ENCODE results near the gene HOXA6. TPM values are rescaled to one million over a fixed set of nuclear protein-coding genes. Genes with fewer than 3 reads are reported as not detected.

Gene HOXA6
- total RNA-seq, 1 experiment from 2014 or later: 3.4 TPM

DNA sequence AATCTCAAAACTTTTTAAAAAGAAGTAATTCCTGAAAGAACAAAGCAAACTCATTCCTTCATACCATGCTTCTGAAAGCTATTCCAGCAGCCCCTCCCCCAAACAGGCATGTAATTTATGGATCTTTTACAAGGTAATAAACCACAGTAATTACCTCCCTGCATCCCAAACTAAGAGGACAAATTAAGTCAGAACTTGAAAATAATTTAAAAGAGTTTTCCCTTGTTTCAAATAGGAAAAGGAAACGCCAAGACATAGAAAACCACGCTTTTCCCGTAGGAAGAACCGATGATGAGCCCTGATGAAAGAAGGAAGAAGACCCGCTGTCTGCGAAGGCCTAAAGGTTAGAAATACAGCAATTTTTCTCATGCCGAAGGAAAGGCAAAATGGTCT, 25.9 kb downstream of the HOXA6 start:
- no peaks in the 10 kb centered on the region for H3K27me3 ChIP-seq (ENCODE audit: low read length)
- no peaks in the 10 kb centered on the region for H3K9me2 ChIP-seq (replicated peaks; ENCODE audit: insufficient read depth, low read length)
- H3K4me1 ChIP-seq (ENCODE audit: low read length): no peaks in the 10 kb centered on the region
- H3K79me2 ChIP-seq (ENCODE audit: low read length): no peaks in the 10 kb centered on the region
- H2AFZ ChIP-seq (ENCODE audit: low read length): no peak overlapping the region
- no peak overlapping the region for H3K4me3 ChIP-seq (ENCODE audit: low read length)
- no peaks in the 10 kb centered on the region for H4K20me1 ChIP-seq (ENCODE audit: insufficient read depth, low read depth, low read length)
- H3K36me3 ChIP-seq (ENCODE audit: insufficient read depth, low read length): no peaks in the 10 kb centered on the region
- H3K9ac ChIP-seq (ENCODE audit: low read length): no peak overlapping the region
- H3K27ac ChIP-seq (ENCODE audit: low read length): no peak overlapping the region
- no peak overlapping the region for H3K4me2 ChIP-seq (ENCODE audit: low read depth, low read length, poor library complexity, severe bottlenecking)
- no peaks in the 10 kb centered on the region for H3K9me3 ChIP-seq (ENCODE audit: low read length)
- DNase-seq: no peak

DNA sequence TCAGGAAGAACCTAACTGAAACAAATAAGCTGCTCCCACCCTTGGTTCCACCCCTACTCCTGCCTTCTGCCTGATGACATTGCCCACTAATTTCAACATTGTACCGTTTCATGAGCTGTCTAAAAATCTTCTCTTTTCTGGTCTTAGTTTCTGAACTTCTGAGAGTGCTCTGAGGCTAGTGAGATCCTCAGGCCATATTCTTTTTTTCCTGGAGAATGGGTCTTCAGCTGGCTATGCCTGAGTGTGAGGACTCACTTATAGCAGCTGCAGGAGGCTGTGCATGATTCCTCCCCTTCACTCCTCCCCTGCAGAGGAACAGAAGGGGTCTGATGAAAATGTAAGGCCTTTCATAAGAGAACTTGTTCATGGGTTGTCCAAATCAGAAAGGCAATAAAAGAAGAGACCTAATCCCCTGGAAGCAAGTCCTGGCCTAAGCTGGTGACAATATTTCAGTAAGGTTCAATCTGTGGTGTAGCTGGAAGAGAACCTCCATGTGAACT, 28.1 kb downstream of the HOXA6 start:
- no peak overlapping the region for H3K27ac ChIP-seq (ENCODE audit: low read length)
- no peaks in the 10 kb centered on the region for H3K4me1 ChIP-seq (ENCODE audit: low read length)
- H3K9ac ChIP-seq (ENCODE audit: low read length): no peak overlapping the region
- no peaks in the 10 kb centered on the region for H3K9me2 ChIP-seq (replicated peaks; ENCODE audit: insufficient read depth, low read length)
- no peak overlapping the region for H2AFZ ChIP-seq (ENCODE audit: low read length)
- H3K4me3 ChIP-seq (ENCODE audit: low read length): no peak overlapping the region
- no peak overlapping the region for H3K4me2 ChIP-seq (ENCODE audit: low read depth, low read length, poor library complexity, severe bottlenecking)
- no peaks in the 10 kb centered on the region for H4K20me1 ChIP-seq (ENCODE audit: insufficient read depth, low read depth, low read length)
- H3K9me3 ChIP-seq (ENCODE audit: low read length): no peaks in the 10 kb centered on the region
- H3K79me2 ChIP-seq (ENCODE audit: low read length): no peaks in the 10 kb centered on the region
- no peak for DNase-seq
- H3K36me3 ChIP-seq (ENCODE audit: insufficient read depth, low read length): no peaks in the 10 kb centered on the region
- no peaks in the 10 kb centered on the region for H3K27me3 ChIP-seq (ENCODE audit: low read length)

DNA sequence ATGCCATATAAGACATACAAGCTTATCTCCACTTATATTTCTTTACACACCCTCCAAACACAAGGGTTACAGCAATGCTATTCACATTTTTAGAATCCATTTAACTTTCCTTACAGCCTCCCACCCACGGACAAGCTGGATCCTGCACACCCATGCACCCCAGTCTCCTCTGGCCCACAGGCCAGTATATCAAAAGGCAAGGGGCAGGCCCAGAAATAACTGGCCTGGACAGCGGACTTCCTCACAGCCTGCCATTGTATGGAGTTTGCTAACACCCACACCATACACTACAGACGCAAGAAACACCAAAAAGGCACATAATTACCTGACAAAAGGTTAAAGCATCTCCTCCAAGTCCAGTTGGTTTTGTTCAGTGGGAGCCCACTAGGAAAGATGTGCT, 29.0 kb downstream of the HOXA6 start:
- Histone ChIP-seq H3K4me1 (ENCODE audit: low read length) (no peaks in the 10 kb centered on the region), H3K27me3 (ENCODE audit: low read length) (no peaks in the 10 kb centered on the region), H3K4me2 (ENCODE audit: low read depth, low read length, poor library complexity, severe bottlenecking) (no peak overlapping the region)

GRCh38 chr7:27117887-27118491, 29.6 kb downstream of the HOXA6 start:
- Histone ChIP-seq H3K79me2 (ENCODE audit: low read length) (no peaks in the 10 kb centered on the region), H2AFZ (ENCODE audit: low read length) (no peak overlapping the region), H3K4me1 (ENCODE audit: low read length) (no peaks in the 10 kb centered on the region), H3K36me3 (ENCODE audit: insufficient read depth, low read length) (no peaks in the 10 kb centered on the region), H3K4me2 (ENCODE audit: low read depth, low read length, poor library complexity, severe bottlenecking) (no peak overlapping the region), H3K4me3 (ENCODE audit: low read length) (no peak overlapping the region), H3K27me3 (ENCODE audit: low read length) (no peaks in the 10 kb centered on the region), H3K9ac (ENCODE audit: low read length) (no peak overlapping the region), H3K9me2 (replicated peaks; ENCODE audit: insufficient read depth, low read length) (no peaks in the 10 kb centered on the region), H3K27ac (ENCODE audit: low read length) (no peak overlapping the region), H3K9me3 (ENCODE audit: low read length) (no peaks in the 10 kb centered on the region), H4K20me1 (ENCODE audit: insufficient read depth, low read depth, low read length) (no peaks in the 10 kb centered on the region)
- no peak for DNase-seq

More for the DNA sequence above, 29.0 kb downstream of the HOXA6 start:
- Histone ChIP-seq H3K27ac (ENCODE audit: low read length) (no peak overlapping the region), H3K36me3 (ENCODE audit: insufficient read depth, low read length) (no peaks in the 10 kb centered on the region), H4K20me1 (ENCODE audit: insufficient read depth, low read depth, low read length) (no peaks in the 10 kb centered on the region), H2AFZ (ENCODE audit: low read length) (no peak overlapping the region), H3K9me3 (ENCODE audit: low read length) (no peaks in the 10 kb centered on the region), H3K9me2 (replicated peaks; ENCODE audit: insufficient read depth, low read length) (no peaks in the 10 kb centered on the region), H3K4me3 (ENCODE audit: low read length) (no peak overlapping the region), H3K9ac (ENCODE audit: low read length) (no peak overlapping the region), H3K79me2 (ENCODE audit: low read length) (no peaks in the 10 kb centered on the region)
- no peak for DNase-seq

DNA sequence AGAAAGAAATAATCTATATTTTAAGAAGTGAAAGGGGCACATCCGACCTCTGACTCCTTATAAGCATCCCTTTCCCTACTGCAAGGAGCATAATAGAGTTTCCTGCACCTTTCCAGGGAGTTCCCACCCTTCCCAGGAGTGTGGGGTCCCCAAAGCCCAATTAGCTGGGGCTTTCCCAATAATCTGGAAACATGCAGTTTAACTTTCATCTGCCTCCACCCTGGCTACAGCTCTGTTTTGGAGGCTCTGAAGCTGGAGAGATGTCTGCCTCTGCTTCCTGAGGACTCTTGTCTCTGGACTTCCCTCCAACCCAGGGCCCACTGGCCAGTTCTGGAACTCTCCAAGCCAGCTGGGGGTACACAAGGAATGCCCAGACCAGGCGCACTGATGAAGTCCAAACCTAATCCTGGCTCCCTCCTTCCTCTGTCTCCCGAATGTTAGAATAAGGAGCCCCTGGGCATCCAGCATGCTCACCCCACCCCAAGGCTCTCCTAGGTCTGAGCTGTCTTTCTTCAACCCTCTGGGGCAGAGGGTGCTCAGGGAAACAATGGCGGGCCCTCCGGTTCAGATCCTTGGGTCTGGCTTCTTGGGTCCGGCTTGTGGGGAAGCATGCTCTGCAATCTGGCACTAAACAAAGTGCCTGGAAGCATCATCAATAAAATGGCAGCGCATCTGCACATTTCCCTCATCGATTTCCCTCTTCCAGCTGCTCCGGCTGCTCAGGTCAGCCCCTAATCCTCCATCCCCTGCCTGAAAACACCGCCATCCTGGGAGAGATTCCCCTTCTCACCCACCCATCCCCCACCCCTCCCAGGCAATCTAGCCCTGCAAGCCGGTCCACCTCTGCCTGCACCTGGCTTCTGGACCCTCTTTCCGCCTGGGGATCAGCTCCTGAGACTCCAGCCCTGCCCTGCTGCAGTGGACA, 30.4 kb downstream of the HOXA6 start:
- Histone ChIP-seq H3K9me3 (ENCODE audit: low read length) (no peaks in the 10 kb centered on the region), H3K79me2 (ENCODE audit: low read length) (no peaks in the 10 kb centered on the region), H3K27me3 (ENCODE audit: low read length) (no peaks in the 10 kb centered on the region), H3K4me1 (ENCODE audit: low read length) (no peaks in the 10 kb centered on the region), H4K20me1 (ENCODE audit: insufficient read depth, low read depth, low read length) (no peaks in the 10 kb centered on the region), H3K4me3 (ENCODE audit: low read length) (no peak overlapping the region), H3K36me3 (ENCODE audit: insufficient read depth, low read length) (no peaks in the 10 kb centered on the region; the same call in 1 of the 2 replicates), H3K4me2 (ENCODE audit: low read depth, low read length, poor library complexity, severe bottlenecking) (no peak overlapping the region), H2AFZ (ENCODE audit: low read length) (no peak overlapping the region), H3K27ac (ENCODE audit: low read length) (no peak overlapping the region), H3K9me2 (replicated peaks; ENCODE audit: insufficient read depth, low read length) (no peaks in the 10 kb centered on the region), H3K9ac (ENCODE audit: low read length) (no peak overlapping the region)
- no peak for DNase-seq

GRCh38 chr7:27116031-27116961, 31.3 kb downstream of the HOXA6 start:
- no peaks in the 10 kb centered on the region for H3K9me3 ChIP-seq (ENCODE audit: low read length)
- H3K9me2 ChIP-seq (replicated peaks; ENCODE audit: insufficient read depth, low read length): no peaks in the 10 kb centered on the region
- no peak overlapping the region for H2AFZ ChIP-seq (ENCODE audit: low read length)
- no peak overlapping the region for H3K27ac ChIP-seq (ENCODE audit: low read length)
- no peaks in the 10 kb centered on the region; the same call in 1 of the 2 replicates for H3K36me3 ChIP-seq (ENCODE audit: insufficient read depth, low read length)
- H3K9ac ChIP-seq (ENCODE audit: low read length): no peak overlapping the region
- H4K20me1 ChIP-seq (ENCODE audit: insufficient read depth, low read depth, low read length): no peaks in the 10 kb centered on the region
- no peaks in the 10 kb centered on the region for H3K79me2 ChIP-seq (ENCODE audit: low read length)
- H3K4me2 ChIP-seq (ENCODE audit: low read depth, low read length, poor library complexity, severe bottlenecking): no peak overlapping the region
- no peak for DNase-seq
- H3K4me3 ChIP-seq (ENCODE audit: low read length): no peak overlapping the region
- H3K27me3 ChIP-seq (ENCODE audit: low read length): no peaks in the 10 kb centered on the region
- H3K4me1 ChIP-seq (ENCODE audit: low read length): no peaks in the 10 kb centered on the region

DNA sequence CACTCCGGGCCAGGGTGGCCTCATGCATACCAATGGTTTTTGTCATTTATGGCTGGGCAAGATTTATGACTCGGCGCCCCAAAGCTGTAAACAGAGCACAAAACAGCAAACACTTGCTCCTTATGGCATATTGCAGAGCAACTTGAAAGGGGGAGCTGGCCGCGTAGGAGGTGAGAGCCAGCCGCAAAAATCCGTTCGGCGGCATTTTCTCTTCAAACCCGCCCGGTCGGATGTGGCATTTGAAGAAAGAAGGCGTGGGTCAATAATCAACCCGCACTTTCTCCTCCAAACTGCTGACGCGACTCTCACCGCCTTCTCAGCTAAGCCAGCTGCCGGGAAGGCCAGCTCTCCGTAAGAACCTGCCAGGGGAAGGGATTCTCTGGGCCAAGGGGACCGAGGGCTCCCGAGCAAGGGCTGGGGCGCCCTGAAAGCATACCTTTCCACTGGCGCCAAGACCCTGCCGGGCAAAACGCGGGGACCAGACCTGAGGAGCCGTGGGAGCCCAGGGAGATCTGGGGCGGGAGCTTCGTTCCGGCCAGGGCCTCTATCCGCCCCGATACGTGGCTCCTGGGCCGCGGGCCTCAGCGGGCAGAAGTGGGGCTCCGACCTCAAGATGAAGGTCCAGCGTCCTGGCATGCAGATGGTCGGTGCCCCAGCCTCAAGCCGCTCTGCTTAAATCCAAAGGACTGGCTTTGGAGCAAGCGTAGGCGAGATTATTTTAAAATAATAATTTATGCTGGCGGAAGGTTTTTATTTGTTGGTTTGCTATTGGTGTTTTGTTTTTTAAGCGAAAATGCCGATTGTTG, 32.1 kb downstream of the HOXA6 start:
- H3K9me2 ChIP-seq (replicated peaks; ENCODE audit: insufficient read depth, low read length): no peaks in the 10 kb centered on the region
- H3K9me3 ChIP-seq (ENCODE audit: low read length): no peaks in the 10 kb centered on the region
- H3K27ac ChIP-seq (ENCODE audit: low read length): no peak overlapping the region
- no peaks in the 10 kb centered on the region for H3K79me2 ChIP-seq (ENCODE audit: low read length)
- H3K36me3 ChIP-seq (ENCODE audit: insufficient read depth, low read length): no peaks in the 10 kb centered on the region; the same call in 1 of the 2 replicates
- no peaks in the 10 kb centered on the region for H3K27me3 ChIP-seq (ENCODE audit: low read length)
- H2AFZ ChIP-seq (ENCODE audit: low read length): no peak overlapping the region
- H3K4me1 ChIP-seq (ENCODE audit: low read length): no peaks in the 10 kb centered on the region
- no peak overlapping the region for H3K4me2 ChIP-seq (ENCODE audit: low read depth, low read length, poor library complexity, severe bottlenecking)
- H3K4me3 ChIP-seq (ENCODE audit: low read length): no peak overlapping the region
- H3K9ac ChIP-seq (ENCODE audit: low read length): no peak overlapping the region
- no peaks in the 10 kb centered on the region for H4K20me1 ChIP-seq (ENCODE audit: insufficient read depth, low read depth, low read length)
- DNase-seq: no peak
